ENCODE data around the gene CRACR2A. TPM values are rescaled to one million over a fixed set of nuclear protein-coding genes. Genes with fewer than 3 reads are reported as not detected.

Gene CRACR2A
- total and polyA plus RNA-seq, 3 donors from 2014 or later = 3.1 to 5.0 (median 4.0) TPM

GRCh38 chr12:3580094-3580749 lies 172.7 kb downstream of the CRACR2A start:
- Histone ChIP-seq H3K4me1 (no peaks in the 10 kb centered on the region), H3K27me3 (no peaks in the 10 kb centered on the region), H3K4me3 (no peak overlapping the region), H3K36me3 (ENCODE audit: low read depth, missing control alignments) (no peaks in the 10 kb centered on the region), H3K27ac (no peak overlapping the region), H3K9me3 (no peaks in the 10 kb centered on the region)
- 76 to 87% methylated on average over 13 of the region's 13 CpGs for WGBS, 2 donors
- TF ChIP-seq CTCF (IDR thresholded peaks at IDR 0.05) (no peak), POLR2A (IDR thresholded peaks at IDR 0.05) (no peak)
- DNase-seq = no peak
- intact Hi-C loops (cut with DNase I; ENCODE audit: low total_unique reads) = no loop called here

- WGBS, 2 donors = 89 to 93% methylated on average over 15 of the region's 15 CpGs
- TF ChIP-seq POLR2A (IDR thresholded peaks at IDR 0.05) (no peak), CTCF (IDR thresholded peaks at IDR 0.05) (no peak)
- Histone ChIP-seq H3K27me3 (no peaks in the 10 kb centered on the region), H3K4me1 (no peaks in the 10 kb centered on the region), H3K27ac (no peak overlapping the region), H3K9me3 (no peaks in the 10 kb centered on the region), H3K36me3 (ENCODE audit: low read depth, missing control alignments) (no peaks in the 10 kb centered on the region), H3K4me3 (no peak overlapping the region)
- intact Hi-C loops (cut with DNase I; ENCODE audit: low total_unique reads) = no loop called here
- no peak for DNase-seq
Observed at GRCh38 chr12:3579446-3580093, 173.3 kb downstream of the CRACR2A start.

GRCh38 chr12:3578557-3578956 lies 174.4 kb downstream of the CRACR2A start:
- DNase-seq = no peak
- H3K4me3 ChIP-seq = no peak overlapping the region
- H3K4me1 ChIP-seq = no peaks in the 10 kb centered on the region
- H3K36me3 ChIP-seq (ENCODE audit: low read depth, missing control alignments) = no peaks in the 10 kb centered on the region
- H3K27ac ChIP-seq = no peak overlapping the region
- H3K27me3 ChIP-seq = no peaks in the 10 kb centered on the region
- H3K9me3 ChIP-seq = no peaks in the 10 kb centered on the region
- intact Hi-C loops (cut with DNase I; ENCODE audit: low total_unique reads) = no loop called here
- TF ChIP-seq POLR2A (IDR thresholded peaks at IDR 0.05) (no peak), CTCF (IDR thresholded peaks at IDR 0.05) (no peak)
- WGBS, 2 donors = 73 to 85% methylated on average over 5 of the region's 5 CpGs

- no peaks in the 10 kb centered on the region for H3K4me1 ChIP-seq
- no peak for DNase-seq
Observed at GRCh38 chr12:3576891-3577290, 176.0 kb downstream of the CRACR2A start.

More at GRCh38 chr12:3576891-3577290, 176.0 kb downstream of the CRACR2A start:
- 78 to 95% methylated on average over 8 to 9 of the region's 9 CpGs for WGBS, 2 donors
- no peak overlapping the region for H3K27ac ChIP-seq
- intact Hi-C loops (cut with DNase I; ENCODE audit: low total_unique reads) = no loop called here
- H3K27me3 ChIP-seq = no peaks in the 10 kb centered on the region
- TF ChIP-seq POLR2A (IDR thresholded peaks at IDR 0.05) (no peak), CTCF (IDR thresholded peaks at IDR 0.05) (no peak)
- no peaks in the 10 kb centered on the region for H3K9me3 ChIP-seq
- no peaks in the 10 kb centered on the region for H3K36me3 ChIP-seq (ENCODE audit: low read depth, missing control alignments)
- H3K4me3 ChIP-seq = no peak overlapping the region
